Measurements from ENCODE around the gene REN. TPM values are rescaled to one million over a fixed set of nuclear protein-coding genes. Genes with fewer than 3 reads are reported as not detected.

Gene REN
- total and polyA plus RNA-seq, 9 of the 15 experiments (the other 6 are each of a cell fraction or from before 2014, with no cell fraction given) = 1.7 to 9.9 (median 3.1) TPM

GRCh38 chr1:204181116-204181515 lies 15.0 kb upstream of the REN start (continued):
- TF ChIP-seq SMAD3 (CRISPR knock-in tag; conservative IDR thresholded peaks at IDR 0.05) (no peak), TAF1 (IDR thresholded peaks at IDR 0.05; ENCODE audit: control insufficient read depth, extremely low read depth, insufficient read depth, low read length, severe bottlenecking) (no peak), MITF (IDR thresholded peaks at IDR 0.05) (no peak), MAFF (IDR thresholded peaks at IDR 0.05; ENCODE audit: low read length) (no peak)

- ChIA-PET POLR2A (interaction anchor here (1.2 to 1.5 kb wide), 2 partner anchors 17 to 219 kb away, joined by 3 read pairs; no protein-coding TSS in a partner anchor), CTCF (ENCODE audit: low intra/inter-chr PET ratio) (no interaction called here)
- Histone ChIP-seq H3K9ac (ENCODE audit: insufficient read depth in 1 of 2, low read depth in 2 of 2, low read length in 2 of 2) (no peak overlapping the region), H3K4me2 (ENCODE audit: insufficient read depth, low read length) (no peak overlapping the region), H4K20me1 (replicated peaks; ENCODE audit: control insufficient read depth, insufficient read depth, low read length) (no peaks in the 10 kb centered on the region), H3K4me1 (replicated peaks in 1 of 2; ENCODE audit: control insufficient read depth in 2 of 2, insufficient read depth in 2 of 2, low read length in 2 of 2) (peaks cover 18 to 27% of the 10 kb centered on the region in 2 experiments; a peak in 4 of 5 replicates), H3K79me2 (ENCODE audit: control insufficient read depth, insufficient read depth, low read length) (no peaks in the 10 kb centered on the region), H3K9me1 (ENCODE audit: control insufficient read depth, insufficient read depth, low read length) (no peaks in the 10 kb centered on the region), H3K4me3 (no peak overlapping the region), H2AFZ (ENCODE audit: low read depth, low read length) (no peak overlapping the region), H3K9me3 (replicated peaks; ENCODE audit: control insufficient read depth, insufficient read depth, low read depth, low read length) (no peaks in the 10 kb centered on the region), H3K36me3 (ENCODE audit: control insufficient read depth, insufficient read depth, low read length) (no peaks in the 10 kb centered on the region), H3K27ac (ENCODE audit: extremely low read depth, low read depth, low read length) (no peak overlapping the region), H3K27me3 (ENCODE audit: control insufficient read depth in 2 of 2, insufficient read depth in 2 of 2, low read length in 2 of 2) (peaks cover 2 to 16% of the 10 kb centered on the region in 2 experiments; a peak in 3 of 5 replicates)
- ATAC-seq (no peak), DNase-seq (ENCODE audit: extremely low read depth in 1 of 4, low spot score in 3 of 4) (no peak), FAIRE-seq (no peak)
- in situ Hi-C loops (cut with MboI) (no loop called here), intact Hi-C loops (cut with micrococcal nuclease) (no loop called here)
- 14% methylated on average over 6 of the region's 6 CpGs for WGBS (ENCODE audit: insufficient coverage, low coverage, missing lambda C conversion rate)
- no TSS peak for BruUV-seq (replicated peaks)
- TF ChIP-seq CXXC5 (CRISPR knock-in tag; IDR thresholded peaks at IDR 0.05) = no peak
- TF ChIP-seq, protein P1, sequence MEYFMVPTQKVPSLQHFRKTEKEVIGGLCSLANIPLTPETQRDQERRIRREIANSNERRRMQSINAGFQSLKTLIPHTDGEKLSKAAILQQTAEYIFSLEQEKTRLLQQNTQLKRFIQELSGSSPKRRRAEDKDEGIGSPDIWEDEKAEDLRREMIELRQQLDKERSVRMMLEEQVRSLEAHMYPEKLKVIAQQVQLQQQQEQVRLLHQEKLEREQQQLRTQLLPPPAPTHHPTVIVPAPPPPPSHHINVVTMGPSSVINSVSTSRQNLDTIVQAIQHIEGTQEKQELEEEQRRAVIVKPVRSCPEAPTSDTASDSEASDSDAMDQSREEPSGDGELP (CRISPR knock-in tag; IDR thresholded peaks at IDR 0.05; ENCODE audit: borderline replicate concordance) = peak; percentile 28; the same call in 1 of the 2 replicates
Observed at GRCh38 chr1:204180133-204180532, 14.0 kb upstream of the REN start.

Measured in K562 (cell line).